ENCODE results near the gene NEAT1.
A peak's percentile ranks its signal among the peaks of the same experiment; 100 is the strongest.

NEAT1 gene

GRCh38 chr11:65476632-65477148 is 54.1 kb downstream of the NEAT1 start:
- DNase-seq (ENCODE audit: insufficient read length, low spot score) (no peak), FAIRE-seq (no peak)
- TF ChIP-seq TAF1 (IDR thresholded peaks at IDR 0.05; ENCODE audit: low read depth, low read length) (no peak), POLR2A (IDR thresholded peaks at IDR 0.05; ENCODE audit: low read depth, low read length) (peak; percentile 22; the same call in 1 of the 2 replicates)

DNA sequence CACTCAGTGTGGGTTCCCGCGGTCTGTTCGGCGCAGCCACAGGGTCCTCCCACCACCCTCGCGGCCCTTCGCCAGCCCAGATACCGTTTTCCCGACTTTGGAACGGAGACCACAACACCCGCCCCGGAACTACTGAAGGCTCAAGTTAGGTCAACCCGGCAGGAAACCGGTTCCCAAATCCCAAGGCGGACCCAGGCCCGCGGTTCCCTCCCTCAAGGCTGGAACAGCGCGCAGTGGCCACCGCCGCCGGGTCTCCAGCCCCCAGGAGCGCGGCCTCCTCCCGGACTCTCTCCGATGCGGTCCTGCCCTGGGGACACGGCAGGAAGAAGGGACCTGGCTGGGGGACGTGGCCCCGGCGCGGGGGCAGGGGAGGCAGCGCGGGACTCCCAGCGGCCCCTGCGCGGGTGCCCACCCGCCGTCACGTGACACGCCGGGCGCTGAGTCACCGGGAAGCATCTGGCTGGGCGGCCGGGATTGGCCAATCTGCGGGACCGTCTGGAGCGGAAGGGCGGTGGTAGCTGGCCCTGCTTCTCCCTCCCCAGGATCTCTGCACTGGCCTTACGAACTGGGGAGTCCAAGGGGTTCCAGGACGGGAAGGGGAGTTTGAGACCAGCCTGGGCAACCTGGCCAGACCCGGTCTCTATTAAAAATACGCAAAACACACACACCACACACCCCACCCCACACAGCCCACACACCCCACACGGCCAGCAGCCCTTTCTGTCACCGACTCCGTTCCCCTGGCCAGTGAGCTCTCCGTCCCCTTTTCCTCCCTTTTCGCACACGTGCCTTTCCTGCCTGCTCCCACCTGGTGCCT is 54.8 kb downstream of the NEAT1 start:
- peak; percentile 95 for FAIRE-seq
- DNase-seq (ENCODE audit: insufficient read length, low spot score), result peak; percentile 91
- TF ChIP-seq TAF1 (IDR thresholded peaks at IDR 0.05; ENCODE audit: low read depth, low read length) (peak; percentile 61), POLR2A (IDR thresholded peaks at IDR 0.05; ENCODE audit: low read depth, low read length) (peak; percentile 82; the same call in 1 of the 2 replicates), SPI1 (IDR thresholded peaks at IDR 0.05; ENCODE audit: low read depth, low read length) (no peak; the same call in 1 of the 2 replicates), POU2F2 (IDR thresholded peaks at IDR 0.05; ENCODE audit: low read depth, low read length) (peak; percentile 71; the same call in 1 of the 2 replicates), PAX5 (IDR thresholded peaks at IDR 0.05; ENCODE audit: insufficient read depth, low read length, severe bottlenecking) (no peak), POLR2AphosphoS5 (IDR thresholded peaks at IDR 0.05; ENCODE audit: low read depth, low read length) (peak; percentile 91)

DNA sequence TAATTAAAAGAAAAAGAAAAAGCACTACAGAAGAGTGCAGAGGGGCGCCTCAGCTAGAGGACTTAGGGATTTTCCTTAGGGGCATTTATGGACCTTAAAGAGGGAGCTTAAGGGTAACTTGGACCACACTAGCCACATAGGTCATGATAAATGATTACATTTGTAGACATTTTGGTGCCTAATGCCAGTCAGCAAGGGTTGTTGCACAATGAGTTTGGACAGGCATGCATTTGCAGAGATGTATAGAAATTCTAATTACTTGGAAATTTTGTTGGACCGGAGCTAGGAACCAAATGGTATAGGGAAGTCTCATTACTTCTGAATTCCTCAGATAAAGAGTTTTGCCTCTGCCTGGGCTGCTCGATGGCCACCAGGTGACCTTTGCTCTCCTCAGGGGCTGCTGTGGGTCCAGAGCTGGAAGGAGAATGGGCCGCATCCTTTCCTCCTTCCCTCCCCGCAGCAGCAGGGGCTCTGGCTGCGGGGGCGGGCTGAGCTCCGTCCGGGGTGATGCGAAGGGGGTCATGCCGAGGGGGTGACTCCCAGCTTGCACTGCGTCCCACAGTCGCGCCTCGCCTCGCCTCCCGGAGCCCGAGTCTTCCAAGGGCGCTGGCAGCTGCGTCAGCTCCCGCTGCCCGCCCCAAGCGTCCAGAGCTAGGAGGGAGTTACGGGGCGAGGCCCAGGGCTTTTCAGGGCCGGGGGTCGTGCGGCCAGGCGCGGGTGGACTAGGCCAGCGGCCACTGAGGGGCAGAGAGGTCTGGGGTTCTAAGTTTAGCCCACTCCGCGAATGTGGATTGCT is 56.0 kb downstream of the NEAT1 start:
- DNase-seq (ENCODE audit: insufficient read length, low spot score) (no peak), FAIRE-seq (no peak)
- TF ChIP-seq POU2F2 (IDR thresholded peaks at IDR 0.05; ENCODE audit: low read depth, low read length), result no peak
- TF ChIP-seq SPI1 (IDR thresholded peaks at IDR 0.05; ENCODE audit: low read depth, low read length), result no peak
- no peak for TF ChIP-seq POLR2A (IDR thresholded peaks at IDR 0.05; ENCODE audit: low read depth, low read length)
- TF ChIP-seq TAF1 (IDR thresholded peaks at IDR 0.05; ENCODE audit: low read depth, low read length), result no peak
- TF ChIP-seq PAX5 (IDR thresholded peaks at IDR 0.05; ENCODE audit: insufficient read depth, low read length, severe bottlenecking), result no peak

DNA sequence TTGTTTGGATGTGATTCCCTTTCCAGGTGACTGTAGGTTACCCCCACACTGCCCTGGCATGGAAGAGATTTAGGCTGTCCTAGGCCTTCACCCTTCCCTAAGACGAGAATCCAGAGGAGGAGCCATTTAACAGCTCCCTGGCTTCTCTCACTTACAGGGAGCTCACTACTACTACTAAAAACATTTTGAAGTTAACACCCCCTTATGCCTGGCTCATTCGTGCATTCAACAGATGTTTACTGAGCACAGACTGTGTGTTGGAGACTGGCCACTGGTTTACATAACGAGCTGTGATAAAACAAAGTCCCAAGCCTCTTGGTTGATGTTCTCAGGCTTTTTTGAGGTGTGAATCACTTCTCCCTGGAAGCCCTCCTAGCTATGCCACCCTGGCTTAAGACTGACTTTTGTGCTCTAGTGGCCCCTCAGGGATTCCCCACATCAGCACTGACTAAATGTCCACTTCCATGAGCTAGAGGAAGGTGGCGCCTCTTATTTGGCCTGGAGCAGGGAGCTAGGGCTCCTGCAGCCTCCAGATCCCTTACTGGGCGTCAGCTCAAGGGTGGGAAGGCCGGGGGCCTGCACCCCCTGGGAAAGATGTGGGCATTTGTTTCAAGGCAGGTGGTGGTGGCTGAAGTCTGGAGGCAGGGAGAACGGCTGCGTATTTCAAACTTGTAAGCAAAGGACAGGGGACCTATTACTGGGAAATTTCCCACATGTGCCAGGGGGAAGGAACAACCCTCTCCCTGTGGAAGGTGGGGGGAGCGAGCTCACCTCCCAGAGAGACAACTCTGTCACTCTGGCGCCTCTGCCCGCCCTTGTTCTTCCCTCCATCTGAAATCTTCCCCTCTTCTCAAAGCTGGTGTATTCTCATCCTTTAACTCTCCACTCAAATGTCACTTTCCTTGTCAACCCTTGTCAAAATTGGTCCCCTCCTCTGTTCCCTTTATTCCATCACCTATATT is 56.9 kb downstream of the NEAT1 start:
- FAIRE-seq (no peak), DNase-seq (ENCODE audit: insufficient read length, low spot score) (no peak)
- no peak for TF ChIP-seq POLR2AphosphoS5 (IDR thresholded peaks at IDR 0.05; ENCODE audit: low read depth, low read length)
- TF ChIP-seq SPI1 (IDR thresholded peaks at IDR 0.05; ENCODE audit: low read depth, low read length), result no peak
- TF ChIP-seq POLR2A (IDR thresholded peaks at IDR 0.05; ENCODE audit: low read depth, low read length), result no peak
- no peak for TF ChIP-seq TAF1 (IDR thresholded peaks at IDR 0.05; ENCODE audit: low read depth, low read length)
- TF ChIP-seq POU2F2 (IDR thresholded peaks at IDR 0.05; ENCODE audit: low read depth, low read length), result no peak
- TF ChIP-seq PAX5 (IDR thresholded peaks at IDR 0.05; ENCODE audit: insufficient read depth, low read length, severe bottlenecking), result no peak

DNA sequence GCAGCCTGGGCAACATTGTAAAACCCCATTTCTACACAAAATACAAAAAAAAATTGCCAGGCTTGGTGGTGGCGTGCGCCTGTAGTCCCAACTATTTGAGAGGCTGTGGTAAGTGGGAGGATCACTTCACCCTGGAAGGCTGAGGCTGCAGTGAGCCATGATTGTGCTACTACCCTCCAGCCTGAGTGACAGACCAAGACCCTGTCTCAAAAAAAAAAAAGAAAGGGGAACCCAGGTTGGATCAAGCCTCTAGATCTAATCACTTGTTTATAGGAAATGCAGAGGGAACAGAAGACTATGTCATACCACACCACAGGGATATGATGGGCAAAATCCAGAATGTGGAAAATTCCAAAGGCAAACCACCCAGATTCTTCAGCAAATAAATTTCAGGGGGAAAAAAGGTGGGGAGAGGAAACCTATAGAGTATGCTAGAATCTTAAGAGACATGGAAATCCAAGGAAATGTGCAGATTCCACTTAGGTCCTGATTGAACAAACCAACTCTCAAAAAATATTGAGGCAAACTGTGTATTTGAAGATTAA is 59.8 kb downstream of the NEAT1 start:
- DNase-seq (ENCODE audit: insufficient read length, low spot score), result no peak
- FAIRE-seq, result no peak
- TF ChIP-seq TAF1 (IDR thresholded peaks at IDR 0.05; ENCODE audit: low read depth, low read length), result no peak
- TF ChIP-seq POLR2AphosphoS5 (IDR thresholded peaks at IDR 0.05; ENCODE audit: low read depth, low read length), result no peak
- no peak for TF ChIP-seq PAX5 (IDR thresholded peaks at IDR 0.05; ENCODE audit: insufficient read depth, low read length, severe bottlenecking)
- TF ChIP-seq SPI1 (IDR thresholded peaks at IDR 0.05; ENCODE audit: low read depth, low read length), result no peak
- TF ChIP-seq POLR2A (IDR thresholded peaks at IDR 0.05; ENCODE audit: low read depth, low read length), result no peak
- no peak for TF ChIP-seq POU2F2 (IDR thresholded peaks at IDR 0.05; ENCODE audit: low read depth, low read length)

GRCh38 chr11:65485920-65486219 is 63.3 kb downstream of the NEAT1 start:
- DNase-seq (ENCODE audit: insufficient read length, low spot score) (no peak), FAIRE-seq (no peak)
- TF ChIP-seq POU2F2 (IDR thresholded peaks at IDR 0.05; ENCODE audit: low read depth, low read length), result no peak

DNA sequence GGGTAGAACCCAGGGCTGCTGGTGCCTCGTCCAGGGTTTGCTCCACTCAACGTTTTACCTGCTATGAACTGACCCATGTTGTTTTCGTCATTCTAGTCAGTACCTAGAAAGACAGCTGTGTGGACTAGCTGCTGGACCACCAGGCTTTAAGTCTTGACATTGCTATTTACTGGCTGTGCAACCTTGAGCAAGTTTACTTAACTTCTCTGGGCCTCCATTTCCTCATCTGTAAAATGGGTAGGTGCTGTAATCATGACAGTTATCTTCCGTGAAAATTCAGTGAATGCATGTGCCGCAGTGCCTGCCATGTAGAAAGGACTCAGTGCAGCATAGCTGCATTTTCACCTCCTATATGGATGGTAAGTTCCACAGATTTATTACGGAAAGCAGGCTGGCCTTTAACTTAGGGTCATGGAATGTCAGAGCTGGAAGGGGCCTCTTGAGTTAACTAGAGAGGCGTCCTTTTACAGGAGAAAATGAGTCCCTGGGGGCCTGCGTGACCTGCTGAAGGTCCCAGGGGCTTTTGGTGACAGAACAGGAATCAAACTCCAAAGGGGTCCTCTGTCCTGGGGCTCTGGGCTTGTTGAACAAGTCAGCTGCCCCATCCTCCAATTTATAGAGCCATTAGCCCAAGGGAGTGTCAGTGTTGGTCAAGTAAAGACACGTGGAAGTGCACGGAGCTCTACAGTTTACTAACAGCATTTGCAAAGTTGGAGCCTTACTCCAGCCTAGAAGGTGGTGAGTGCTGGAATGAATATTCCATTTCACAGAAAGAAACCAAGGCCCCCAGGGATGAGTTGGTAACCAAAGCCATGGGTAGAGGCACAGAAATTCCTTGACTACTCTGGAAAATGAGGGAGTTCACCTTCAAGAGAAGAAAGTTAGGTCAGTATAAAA is 64.2 kb downstream of the NEAT1 start:
- no peak for DNase-seq (ENCODE audit: insufficient read length, low spot score)
- FAIRE-seq, result no peak
- TF ChIP-seq TAF1 (IDR thresholded peaks at IDR 0.05; ENCODE audit: low read depth, low read length), result 0 out of 2 replicates have a peak, but pooled peaks have one; percentile 14
- TF ChIP-seq PAX5 (IDR thresholded peaks at IDR 0.05; ENCODE audit: insufficient read depth, low read length, severe bottlenecking), result no peak

GRCh38 chr11:65487467-65488272 is 65.1 kb downstream of the NEAT1 start:
- FAIRE-seq (peak; percentile 54), DNase-seq (ENCODE audit: insufficient read length, low spot score) (no peak)
- no peak for TF ChIP-seq POLR2A (IDR thresholded peaks at IDR 0.05; ENCODE audit: low read depth, low read length)
- no peak for TF ChIP-seq PAX5 (IDR thresholded peaks at IDR 0.05; ENCODE audit: insufficient read depth, low read length, severe bottlenecking)
- no peak for TF ChIP-seq POLR2AphosphoS5 (IDR thresholded peaks at IDR 0.05; ENCODE audit: low read depth, low read length)
- no peak for TF ChIP-seq TAF1 (IDR thresholded peaks at IDR 0.05; ENCODE audit: low read depth, low read length)
- no peak for TF ChIP-seq POU2F2 (IDR thresholded peaks at IDR 0.05; ENCODE audit: low read depth, low read length)
- TF ChIP-seq SPI1 (IDR thresholded peaks at IDR 0.05; ENCODE audit: low read depth, low read length), result no peak

All from GM12891 (cell line).